GM18520 (cell line): ENCODE measurements around the gene ALDH2.
"Not testable (repeated sequence)": the region's sequence is repeated elsewhere in the genome, so short reads cannot be mapped to it uniquely, and the experiment has no call there.

Experiments
- ATAC-seq: cut with Tn5 transposase; IDR thresholded peaks from one replicate; pipeline ENCODE4 v1.9.1; 2021; ENCODE audit not compliant: unreplicated experiment

The ALDH2 gene

DNA sequence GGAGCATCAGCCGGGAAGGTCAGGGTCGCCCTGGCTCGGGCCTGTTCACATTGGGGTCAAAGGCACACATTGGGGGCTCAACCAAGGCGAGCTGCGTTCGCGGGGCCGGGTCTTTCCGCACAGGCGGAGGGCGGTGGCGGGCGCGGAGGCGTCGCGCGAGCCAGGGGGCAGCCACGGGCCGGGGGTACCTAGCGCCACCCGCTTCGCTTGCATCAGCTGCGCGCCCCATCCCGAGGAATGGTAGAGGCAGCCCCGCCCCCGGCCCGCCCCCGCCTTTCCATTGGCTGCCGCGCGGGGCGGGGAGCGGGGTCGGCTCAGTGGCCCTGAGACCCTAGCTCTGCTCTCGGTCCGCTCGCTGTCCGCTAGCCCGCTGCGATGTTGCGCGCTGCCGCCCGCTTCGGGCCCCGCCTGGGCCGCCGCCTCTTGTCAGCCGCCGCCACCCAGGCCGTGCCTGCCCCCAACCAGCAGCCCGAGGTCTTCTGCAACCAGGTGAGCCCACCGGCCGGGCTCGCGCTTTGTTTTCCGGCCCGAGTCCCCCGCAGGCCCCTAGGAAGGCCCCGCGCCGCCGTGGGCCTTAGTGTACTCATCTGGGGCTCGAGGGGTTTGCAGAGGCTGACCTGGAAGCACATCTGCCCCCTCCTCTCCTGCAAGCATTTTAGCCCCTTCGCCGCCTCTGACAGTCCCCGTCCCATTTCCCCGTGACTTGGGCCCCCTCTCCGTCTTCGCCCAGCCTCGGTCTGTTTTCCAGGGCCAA lies at the start of gene ALDH2:
ALDH2 (plus strand) TSS at position 326 of the 754 bp plus-strand sequence; CDS start at position 376, 50 bp downstream.
- ATAC-seq = no peak

DNA sequence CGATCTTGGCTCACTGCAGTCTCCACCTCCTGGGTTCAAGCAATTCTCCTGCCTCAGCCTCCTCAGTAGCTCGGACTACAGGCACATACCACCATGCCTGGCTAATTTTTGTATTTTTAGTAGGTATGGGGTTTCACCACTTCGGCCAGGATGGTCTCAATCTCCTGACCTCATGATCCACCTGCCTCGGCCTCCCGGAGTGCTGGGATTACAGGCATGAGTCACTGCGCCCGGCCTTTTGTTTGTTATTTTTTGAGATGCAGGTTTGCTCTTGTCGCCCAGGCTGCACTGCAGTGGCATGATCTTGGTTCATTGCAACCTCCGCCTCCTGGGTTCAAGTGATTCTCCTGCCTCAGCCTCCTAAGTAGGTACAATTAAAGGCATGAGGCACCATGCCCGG lies 47.4 kb upstream of the ALDH2 start:
- ATAC-seq = not testable (repeated sequence)

DNA sequence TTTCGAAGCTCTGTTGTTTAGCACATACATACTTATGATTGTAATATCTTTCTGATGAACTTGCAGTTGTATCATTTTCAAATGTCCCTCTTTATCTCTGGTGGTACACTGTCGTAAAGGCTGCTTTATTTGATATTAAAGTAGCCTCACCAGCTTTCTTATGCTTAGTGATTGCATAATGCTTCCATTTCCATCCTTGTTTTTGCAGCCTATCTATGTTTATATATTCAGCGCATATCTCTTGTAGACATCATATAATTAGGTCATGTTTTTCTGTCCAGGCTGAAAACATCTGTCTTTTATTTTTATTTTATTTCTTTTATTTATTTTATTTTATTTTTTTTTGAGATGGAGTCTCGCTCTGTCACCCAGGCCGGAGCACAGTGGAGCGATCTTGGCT lies 46.3 kb upstream of the ALDH2 start:
- no peak for ATAC-seq

DNA sequence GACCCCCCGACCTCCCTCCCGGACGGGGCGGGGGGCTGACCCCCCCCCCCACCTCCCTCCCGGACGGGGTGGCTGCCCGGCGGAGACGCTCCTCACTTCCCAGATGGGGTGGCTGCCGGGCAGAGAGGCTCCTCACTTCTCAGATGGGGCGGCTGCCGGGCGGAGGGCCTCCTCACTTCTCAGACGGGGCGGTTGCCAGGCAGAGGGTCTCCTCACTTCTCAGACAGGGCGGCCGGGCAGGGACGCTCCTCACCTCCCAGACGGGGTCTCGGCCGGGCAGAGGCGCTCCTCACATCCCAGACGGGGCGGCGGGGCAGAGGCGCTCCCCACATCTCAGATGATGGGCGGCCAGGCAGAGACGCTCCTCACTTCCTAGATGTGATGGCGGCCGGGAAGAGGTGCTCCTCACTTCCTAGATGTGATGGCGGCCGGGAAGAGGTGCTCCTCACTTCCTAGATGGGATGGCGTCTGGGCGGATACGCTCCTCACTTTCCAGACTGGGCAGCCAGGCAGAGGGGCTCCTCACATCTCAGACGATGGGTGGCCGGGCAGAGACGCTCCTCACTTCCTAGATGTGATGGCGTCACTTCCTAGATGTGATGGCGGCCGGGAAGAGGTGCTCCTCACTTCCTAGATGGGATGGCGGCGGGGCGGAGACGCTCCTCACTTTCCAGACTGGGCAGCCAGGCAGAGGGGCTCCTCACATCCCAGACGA lies 42.9 kb upstream of the ALDH2 start:
- not testable (repeated sequence) for ATAC-seq

DNA sequence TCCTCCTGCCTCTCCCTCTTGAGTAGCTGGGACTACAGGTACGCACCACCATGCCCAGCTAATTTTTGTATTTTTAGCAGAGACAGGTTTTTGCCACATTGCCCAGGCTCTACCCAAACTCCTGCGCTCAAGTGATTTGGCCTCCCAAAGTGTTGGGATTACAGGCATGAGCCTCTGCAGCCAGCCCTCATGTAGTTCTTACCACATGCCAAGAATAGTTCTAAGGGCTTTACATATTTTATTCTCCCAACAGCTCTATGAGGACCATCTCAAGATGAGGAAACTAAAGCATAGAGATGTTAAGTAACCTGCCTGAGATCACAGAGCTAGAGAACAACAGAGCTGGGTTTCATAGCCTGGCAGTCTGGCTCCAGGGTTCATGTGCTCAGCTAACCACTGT lies 37.9 kb upstream of the ALDH2 start:
- ATAC-seq = no peak

DNA sequence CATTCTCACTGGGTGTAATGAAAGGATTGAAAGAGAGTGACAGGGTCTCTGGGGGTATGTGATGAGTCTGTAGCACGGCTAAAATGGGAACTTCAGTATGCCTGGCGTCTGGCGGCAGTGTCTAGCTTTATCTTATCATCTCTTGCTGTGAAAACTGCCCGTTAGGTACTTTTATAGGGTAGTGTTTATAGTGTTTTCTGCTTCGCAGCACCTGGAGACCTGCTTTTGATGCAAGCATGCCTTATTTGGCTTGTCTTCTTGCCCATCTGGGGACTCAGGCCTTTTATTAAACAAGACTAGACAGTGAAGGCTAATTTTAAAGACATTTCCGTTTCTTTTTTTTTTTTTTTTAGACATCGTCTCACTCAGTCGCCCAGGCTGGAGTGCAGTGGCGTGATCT lies 36.3 kb upstream of the ALDH2 start:
- no peak for ATAC-seq

DNA sequence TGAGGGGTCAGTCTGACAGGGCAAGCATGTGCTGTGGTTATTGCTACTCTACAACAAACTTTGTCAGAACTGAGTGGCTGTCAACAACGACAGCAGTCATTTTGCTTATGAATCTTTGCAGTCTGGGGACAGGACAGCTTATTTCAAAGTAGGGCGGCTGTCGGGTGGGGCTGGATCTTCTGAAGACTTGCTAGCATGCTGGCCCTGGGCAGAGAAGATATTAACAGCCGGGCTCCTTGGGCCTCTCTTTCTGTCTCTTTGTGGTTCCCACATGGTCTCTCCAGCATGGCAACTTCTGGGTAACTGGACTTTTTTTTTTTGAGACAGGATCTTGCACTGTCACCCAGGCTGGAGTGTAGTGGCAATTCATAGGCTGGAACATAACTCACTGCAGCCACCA lies 33.9 kb upstream of the ALDH2 start:
- no peak for ATAC-seq

DNA sequence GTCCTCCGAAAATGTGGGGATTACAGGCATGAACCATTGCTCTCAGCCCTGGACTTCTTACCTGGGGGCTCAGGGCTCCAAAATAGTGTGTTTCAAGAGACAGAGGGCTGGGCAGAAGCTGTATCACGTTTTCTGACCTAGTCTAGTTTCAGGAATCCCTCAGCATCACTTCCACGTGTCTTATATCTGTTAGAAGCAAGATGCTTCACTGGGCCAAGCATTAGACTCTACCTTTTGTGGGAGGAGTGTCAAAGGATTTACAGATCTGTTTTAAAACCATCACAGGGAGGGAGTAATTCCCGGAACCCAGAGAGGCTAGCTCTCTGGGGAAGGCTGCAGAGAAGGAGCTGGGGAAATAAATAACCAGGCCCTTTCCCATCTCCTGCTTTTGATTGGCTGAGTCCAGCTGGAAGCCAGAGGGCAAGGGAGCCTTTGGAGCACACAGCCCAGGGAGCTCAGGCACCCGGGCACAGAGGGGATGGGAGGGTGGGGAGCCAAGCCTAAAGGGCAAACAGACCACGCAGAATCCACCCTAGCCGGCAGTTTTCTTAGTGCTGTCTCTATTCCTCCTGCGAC lies 33.3 kb upstream of the ALDH2 start:
- ATAC-seq = no peak

DNA sequence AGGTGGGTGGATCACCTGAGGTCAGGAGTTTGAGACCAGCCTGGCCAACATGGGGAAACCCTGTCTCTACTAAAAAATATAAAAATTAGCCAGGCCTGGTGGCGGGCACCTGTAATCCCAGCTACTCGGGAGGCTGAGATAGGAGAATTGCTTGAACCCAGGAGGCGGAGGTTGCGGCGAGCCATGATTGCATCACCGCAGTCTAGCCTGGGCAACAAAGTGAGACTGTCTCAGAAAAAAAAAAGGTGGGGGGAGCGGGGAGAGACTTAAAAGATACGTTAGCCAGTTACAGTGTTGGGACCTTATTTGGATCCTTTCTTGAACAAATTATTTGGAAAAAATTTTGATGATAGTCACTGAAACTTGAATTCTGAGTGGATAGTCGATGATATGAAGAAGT lies 27.2 kb upstream of the ALDH2 start:
- ATAC-seq = not testable (repeated sequence)

DNA sequence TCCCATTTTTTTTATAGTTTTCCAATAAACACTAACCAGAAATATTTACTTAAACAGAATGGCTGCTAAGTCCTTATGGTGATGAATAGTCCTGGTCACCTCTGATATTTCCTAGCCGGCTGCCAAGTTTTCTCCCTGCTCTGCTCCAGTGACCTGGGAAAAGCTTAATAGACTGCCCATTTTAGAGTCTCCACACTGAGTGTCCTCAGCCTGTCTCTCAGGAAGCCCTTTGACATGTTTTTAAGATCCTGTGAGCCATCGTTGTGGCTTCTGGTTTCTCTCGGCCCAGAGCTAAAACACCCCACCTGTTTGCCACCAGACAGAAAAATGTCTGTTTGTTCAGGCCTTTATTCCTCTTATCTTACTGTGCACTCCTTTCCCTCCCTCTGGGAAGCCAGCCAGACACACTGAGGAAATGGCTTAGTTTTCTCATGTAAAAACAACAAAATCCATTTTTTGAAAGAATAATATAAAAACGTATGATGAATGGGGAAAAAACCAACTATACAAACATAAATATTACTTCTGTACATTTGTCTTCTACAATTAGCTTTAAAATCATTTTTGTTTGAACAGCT lies 25.4 kb upstream of the ALDH2 start:
- ATAC-seq = no peak

DNA sequence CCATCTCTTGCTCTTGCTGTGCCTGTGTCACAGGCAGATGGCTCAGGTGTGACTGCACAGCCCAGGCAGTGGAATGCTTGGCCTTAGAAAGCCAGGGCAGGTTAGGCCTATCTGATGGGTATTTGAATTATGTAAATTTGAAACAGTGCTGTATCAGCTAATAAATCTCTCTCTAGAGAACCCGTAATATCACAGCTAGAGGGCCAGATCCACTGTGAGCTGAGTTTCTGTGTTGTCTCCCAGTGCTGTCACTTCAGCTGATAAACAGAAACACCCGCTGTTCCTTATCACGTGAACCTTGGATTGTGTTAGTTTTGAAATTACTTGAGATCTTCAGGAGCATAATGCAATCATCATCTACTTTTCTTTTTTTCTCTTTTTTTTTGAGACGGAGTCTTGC lies 21.5 kb upstream of the ALDH2 start:
- ATAC-seq = no peak

DNA sequence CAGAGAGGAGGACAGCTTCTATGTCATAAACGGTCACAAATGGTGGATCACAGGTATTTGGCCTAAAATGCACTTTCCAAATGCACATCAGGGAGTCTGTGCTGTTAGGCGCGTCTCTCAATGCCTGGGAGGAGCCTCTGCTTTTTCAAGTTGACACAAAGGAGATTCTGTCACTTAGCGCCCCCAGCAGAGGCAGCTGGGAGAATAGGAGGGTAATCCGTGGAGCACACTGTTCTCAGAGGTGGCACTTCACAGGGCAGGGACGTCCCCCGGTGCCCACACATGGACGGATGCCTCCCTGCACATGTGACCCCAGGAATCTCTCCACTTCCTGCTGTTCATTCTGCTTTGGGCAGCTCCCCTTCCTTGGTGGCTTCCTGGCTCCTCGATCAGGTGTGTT lies 19.4 kb upstream of the ALDH2 start:
- ATAC-seq = no peak

DNA sequence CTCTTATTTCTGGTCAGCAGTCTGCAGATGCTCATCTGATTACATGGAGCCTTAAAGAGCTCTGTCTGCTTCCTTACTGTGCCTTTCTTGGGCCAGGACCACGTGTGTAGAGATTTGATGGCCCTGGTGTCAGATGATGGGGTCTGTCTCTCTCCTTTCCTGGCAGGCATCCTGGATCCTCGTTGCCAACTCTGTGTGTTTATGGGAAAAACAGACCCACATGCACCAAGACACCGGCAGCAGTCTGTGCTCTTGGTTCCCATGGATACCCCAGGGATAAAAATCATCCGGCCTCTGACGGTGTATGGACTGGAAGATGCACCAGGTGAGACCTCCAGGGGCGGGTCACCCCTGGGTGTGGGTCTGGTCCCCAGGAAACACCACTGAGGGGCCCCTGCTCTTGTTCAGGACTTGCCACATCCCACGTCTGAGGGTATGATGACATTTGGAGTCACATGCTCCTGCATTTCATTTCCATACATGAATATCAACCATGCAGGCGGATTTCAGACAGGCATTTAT lies 18.5 kb upstream of the ALDH2 start:
- ATAC-seq = no peak

DNA sequence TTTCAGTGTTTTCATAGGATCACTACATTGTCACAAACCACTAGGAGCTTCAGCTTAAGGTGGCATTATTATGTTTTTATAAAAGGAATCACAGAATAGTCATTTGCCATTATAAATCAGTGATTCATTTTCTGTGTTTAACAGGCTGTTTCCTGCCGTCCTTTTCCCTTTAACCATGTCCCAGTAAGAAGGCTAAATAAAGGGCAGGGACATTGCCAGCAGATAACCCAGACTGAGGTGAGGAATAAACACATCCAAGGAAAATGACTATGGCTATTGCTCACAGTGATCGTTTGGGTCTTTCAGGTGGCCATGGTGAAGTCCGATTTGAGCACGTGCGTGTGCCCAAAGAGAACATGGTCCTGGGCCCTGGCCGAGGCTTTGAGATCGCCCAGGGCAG lies 17.9 kb upstream of the ALDH2 start:
- no peak for ATAC-seq

DNA sequence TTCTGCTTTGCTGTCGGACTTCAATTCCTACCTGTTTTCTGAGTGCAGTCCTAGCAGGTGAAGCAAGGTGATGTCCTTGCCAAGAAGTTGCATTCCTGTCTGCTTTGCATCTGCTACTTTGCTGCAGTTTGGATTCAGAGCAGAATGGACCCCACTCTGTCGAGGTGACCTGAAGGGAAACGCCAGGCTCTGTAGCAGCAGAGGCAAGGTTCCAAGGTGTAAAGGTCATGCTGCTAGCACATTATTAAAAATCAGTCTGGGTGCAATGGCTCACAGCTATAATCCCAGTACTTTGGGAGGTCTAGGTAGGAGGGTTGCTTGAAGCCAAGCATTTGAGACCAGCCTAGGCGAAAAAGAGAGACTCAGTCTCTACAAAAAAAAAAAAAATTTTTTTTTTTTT lies 17.3 kb upstream of the ALDH2 start:
- no peak for ATAC-seq

DNA sequence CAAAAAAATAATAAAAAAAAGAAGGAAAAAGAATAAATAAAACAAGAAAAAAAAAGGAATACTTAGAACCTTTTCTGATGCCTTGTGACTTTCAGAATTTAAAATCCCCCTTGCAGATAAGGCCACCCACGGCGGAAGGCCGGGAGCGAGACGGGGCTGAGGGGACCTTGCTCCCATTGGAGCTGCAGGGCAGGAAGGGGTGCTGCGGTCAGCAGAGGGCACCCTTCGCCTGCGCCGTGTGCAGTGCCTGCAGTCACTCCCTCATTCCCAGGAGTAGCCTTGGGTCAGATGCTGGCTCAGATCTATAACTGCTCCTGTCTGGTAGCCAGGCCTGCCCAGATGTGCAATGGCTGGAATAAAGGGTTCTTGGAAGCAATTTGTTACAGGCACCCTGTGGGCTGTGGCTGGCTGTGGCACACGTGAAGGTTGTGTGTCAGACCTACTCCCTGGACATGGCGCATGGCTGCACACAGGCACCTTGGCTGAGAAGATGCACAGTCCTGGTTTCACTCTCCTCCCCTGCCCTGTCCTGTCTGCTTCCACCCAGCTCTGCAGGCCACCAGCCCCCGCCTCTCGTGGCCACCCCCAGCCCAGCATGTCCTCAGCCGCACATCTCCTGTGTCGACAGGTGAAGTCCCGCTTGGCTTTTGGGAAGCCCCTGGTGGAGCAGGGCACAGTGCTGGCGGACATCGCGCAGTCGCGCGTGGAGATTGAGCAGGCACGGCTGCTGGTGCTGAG lies 13.4 kb upstream of the ALDH2 start:
- ATAC-seq = no peak

DNA sequence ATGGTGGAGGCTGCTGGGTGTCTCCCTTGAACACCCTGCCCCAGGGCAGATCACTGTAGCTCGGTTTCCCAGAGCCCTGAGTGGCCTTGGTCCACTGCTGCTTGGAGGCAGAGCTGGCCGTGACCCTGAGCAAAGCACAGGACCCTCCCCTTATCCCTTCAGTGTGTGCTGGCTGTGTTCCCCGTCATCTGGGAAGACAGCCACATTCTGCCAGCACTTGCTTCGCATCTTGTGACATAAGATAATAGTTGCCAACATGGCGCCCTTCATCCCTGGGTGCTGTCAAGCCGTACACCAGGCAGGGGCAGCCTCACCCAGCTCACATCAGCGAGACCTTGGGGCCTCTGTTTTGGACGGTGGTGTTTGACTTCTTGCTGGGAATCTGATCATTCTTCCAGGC lies 12.1 kb upstream of the ALDH2 start:
- ATAC-seq = no peak

DNA sequence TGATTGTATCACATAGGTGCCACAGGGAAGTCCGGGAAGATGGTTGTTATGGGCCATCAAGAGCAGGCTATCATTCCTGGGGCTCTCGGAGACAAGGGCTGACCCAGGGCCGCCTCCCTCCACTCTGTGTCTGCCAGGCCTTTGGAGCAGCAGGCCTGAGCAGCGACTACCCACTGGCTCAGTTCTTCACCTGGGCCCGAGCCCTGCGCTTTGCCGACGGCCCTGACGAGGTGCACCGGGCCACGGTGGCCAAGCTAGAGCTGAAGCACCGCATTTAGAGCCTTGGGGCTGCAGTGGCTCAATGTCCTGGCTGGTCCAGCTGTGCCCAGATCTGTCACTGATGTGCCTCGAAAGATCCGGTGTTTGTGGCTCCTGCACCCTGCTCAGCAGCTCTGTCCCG lies 10.5 kb upstream of the ALDH2 start:
- no peak for ATAC-seq

DNA sequence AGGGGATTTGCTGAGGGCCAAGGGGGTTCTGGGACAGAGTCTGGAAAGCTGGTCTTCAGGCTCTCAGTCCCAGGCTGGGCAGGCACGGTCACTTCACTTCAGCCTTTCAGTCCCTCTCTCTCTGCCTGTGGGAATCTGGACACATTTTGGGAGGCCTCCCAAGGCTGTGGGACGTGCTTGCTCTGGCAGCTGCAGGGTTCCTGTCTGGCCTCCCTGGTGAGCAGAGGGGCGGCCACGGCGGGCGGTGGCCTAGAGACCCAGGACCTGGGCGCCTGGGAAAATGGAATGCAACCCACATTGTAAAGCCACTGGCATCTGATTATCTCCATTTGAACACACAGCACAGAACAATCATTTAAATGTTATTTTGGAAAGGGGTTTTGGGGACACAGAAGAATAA lies 10.1 kb upstream of the ALDH2 start:
- ATAC-seq = no peak

DNA sequence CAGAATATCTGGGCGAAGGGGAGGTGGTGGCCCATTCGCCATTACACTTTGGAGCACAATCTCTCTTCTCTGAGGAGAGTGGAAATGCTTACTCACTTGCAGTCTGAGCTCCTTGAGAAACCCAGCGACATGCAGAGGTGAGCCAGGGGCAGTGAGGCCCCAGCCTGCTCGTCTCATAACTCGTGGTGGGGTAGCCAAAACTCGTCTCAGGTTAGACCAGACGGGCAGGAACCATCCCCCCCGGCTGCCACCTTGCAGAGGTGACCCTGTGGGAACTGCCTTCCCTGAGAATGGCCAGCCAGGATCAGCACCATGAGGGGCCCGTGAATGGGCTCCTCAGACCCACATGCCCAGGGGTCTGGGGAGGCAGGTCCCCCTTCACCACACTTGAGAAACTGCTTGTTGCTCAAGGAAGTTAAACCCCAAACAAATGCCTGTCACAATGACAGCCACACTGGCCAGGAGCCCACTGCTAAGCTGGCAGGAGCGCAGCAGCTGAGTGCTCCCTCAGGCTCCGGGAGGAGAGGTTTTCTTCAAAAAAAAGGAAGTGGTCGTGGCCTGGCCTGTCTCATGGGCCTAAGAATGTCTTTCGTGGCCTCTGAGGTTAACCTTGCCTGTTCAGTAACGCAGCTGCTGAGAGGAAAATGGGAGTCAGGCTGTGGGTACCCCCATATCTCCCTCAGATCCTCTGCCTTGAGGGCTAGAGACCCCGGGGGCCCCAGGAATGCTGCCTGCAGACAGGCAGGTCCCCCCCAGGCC lies 9.2 kb upstream of the ALDH2 start:
- ATAC-seq = no peak
